MCF 10A (cell line): ENCODE measurements around the gene TMEFF2. TPM values are rescaled to one million over a fixed set of nuclear protein-coding genes. Genes with fewer than 3 reads are reported as not detected.

Experiments used
- BruUV-seq: library from RNA; stranded (reverse); fragments of 400-500 nt; replicated peaks from 2 replicates; lab custom pipeline; 2021; lab: Mats Ljungman, UMichigan
- CTCF ChIA-PET: fragments of 300-600 bp; sonication (Branson Sonifier 250); formaldehyde crosslinking; extraction: SDS; loops from one replicate; lab custom pipeline; 2021; ENCODE audit warnings: antibody characterized with exemption, inconsistent platforms; lab: Yijun Ruan, JAX
- POLR2A ChIA-PET: fragments of 300-600, 350-650 bp; sonication (Branson Sonifier 250); formaldehyde crosslinking; extraction: SDS; loops from one replicate; lab custom pipeline; 2020; ENCODE audit warnings: antibody characterized with exemption, inconsistent platforms; lab: Yijun Ruan, JAX
- DNase-seq: peaks from one replicate; pipeline ENCODE4 v3.0.0-alpha.2; 2018; ENCODE audit not compliant: unreplicated experiment
- H3K27ac Mint-ChIP-seq: one replicate; pipeline ENCODE4 v1.8.0; 2022; ENCODE audit warnings: mild to moderate bottlenecking, low read depth, mixed read lengths; ENCODE audit not compliant: unreplicated experiment
- H3K27me3 Mint-ChIP-seq: one replicate; pipeline ENCODE4 v1.8.0; 2022; ENCODE audit warnings: mixed read lengths; ENCODE audit not compliant: insufficient read depth, unreplicated experiment
- H3K36me3 Mint-ChIP-seq: one replicate; pipeline ENCODE4 v1.8.0; 2022; ENCODE audit warnings: mild to moderate bottlenecking, moderate library complexity, mixed read lengths; ENCODE audit not compliant: insufficient read depth, unreplicated experiment
- H3K4me1 Mint-ChIP-seq: one replicate; pipeline ENCODE4 v1.8.0; 2022; ENCODE audit warnings: mixed read lengths; ENCODE audit not compliant: insufficient read depth, unreplicated experiment
- H3K4me3 Mint-ChIP-seq: one replicate; pipeline ENCODE4 v1.8.0; 2022; ENCODE audit warnings: mild to moderate bottlenecking, moderate library complexity, mixed read lengths; ENCODE audit not compliant: unreplicated experiment
- H3K9me3 Mint-ChIP-seq: one replicate; pipeline ENCODE4 v1.8.0; 2022; ENCODE audit warnings: mixed read lengths; ENCODE audit not compliant: unreplicated experiment
- CTCF ChIP-seq: fragments of 200-600 bp; IDR thresholded peaks from one replicate; pipeline ENCODE4 v1.8.0; 2022; ENCODE audit warnings: antibody characterized with exemption, mild to moderate bottlenecking; ENCODE audit not compliant: unreplicated experiment
- intact Hi-C: fragments of 100-400 bp; cut with micrococcal nuclease; formaldehyde crosslinking; loops from 2 replicates; pipeline ENCODE4 v1.14.1; 2022
- total RNA-seq: library from RNA; stranded (reverse); gene quantifications from 2 replicates; pipeline ENCODE4 v1.2.3, GENCODE V29; 2022

The TMEFF2 gene
- total RNA-seq, 1 experiment from 2014 or later = not detected

GRCh38 chr2:192053921-192054320 lies 140.8 kb downstream of the TMEFF2 start:
- intact Hi-C loops = no loop called here
- BruUV-seq = no TSS peak
- Mint-ChIP-seq H3K4me3 (no peak overlapping the region), H3K27me3 (no peaks in the 10 kb centered on the region), H3K9me3 (no peaks in the 10 kb centered on the region), H3K4me1 (no peaks in the 10 kb centered on the region), H3K36me3 (no peaks in the 10 kb centered on the region), H3K27ac (no peak overlapping the region)
- TF ChIP-seq CTCF = no peak
- no peak for DNase-seq
- ChIA-PET CTCF (interaction anchor here (0.6 kb wide), 1 partner anchor 47 kb away, joined by 3 read pairs; no protein-coding TSS in a partner anchor), POLR2A (interaction anchor here (1.0 kb wide), 1 partner anchor 24 kb away, joined by 3 read pairs; no protein-coding TSS in a partner anchor)

DNA sequence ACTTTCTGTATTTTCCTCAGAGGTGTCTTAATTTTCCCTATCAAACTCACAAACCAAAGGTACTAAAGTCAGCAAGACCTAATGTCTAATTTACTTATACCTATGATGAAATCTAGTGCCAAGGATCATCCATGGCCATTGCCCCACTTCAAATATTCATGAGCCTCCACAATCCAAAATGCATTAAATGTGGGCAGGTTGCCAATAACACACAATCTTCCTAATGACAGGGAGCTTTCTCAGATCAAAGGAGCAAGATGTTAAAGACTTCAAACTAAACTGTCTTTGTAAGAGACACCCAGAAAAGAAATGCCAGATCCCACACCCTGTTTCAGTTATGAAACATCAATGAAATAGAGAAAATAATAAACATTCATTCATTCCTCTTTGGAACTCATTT lies 143.2 kb downstream of the TMEFF2 start:
- BruUV-seq = no TSS peak
- Mint-ChIP-seq H3K9me3 (no peaks in the 10 kb centered on the region), H3K4me3 (no peak overlapping the region), H3K4me1 (no peaks in the 10 kb centered on the region), H3K27me3 (no peaks in the 10 kb centered on the region), H3K36me3 (no peaks in the 10 kb centered on the region), H3K27ac (no peak overlapping the region)
- DNase-seq = no peak
- no peak for TF ChIP-seq CTCF
- CTCF ChIA-PET = interaction anchor here (1.4 kb wide), 1 partner anchor 61 kb away, joined by 3 read pairs; no protein-coding TSS in a partner anchor
- intact Hi-C loops = no loop called here
- POLR2A ChIA-PET = no interaction called here

DNA sequence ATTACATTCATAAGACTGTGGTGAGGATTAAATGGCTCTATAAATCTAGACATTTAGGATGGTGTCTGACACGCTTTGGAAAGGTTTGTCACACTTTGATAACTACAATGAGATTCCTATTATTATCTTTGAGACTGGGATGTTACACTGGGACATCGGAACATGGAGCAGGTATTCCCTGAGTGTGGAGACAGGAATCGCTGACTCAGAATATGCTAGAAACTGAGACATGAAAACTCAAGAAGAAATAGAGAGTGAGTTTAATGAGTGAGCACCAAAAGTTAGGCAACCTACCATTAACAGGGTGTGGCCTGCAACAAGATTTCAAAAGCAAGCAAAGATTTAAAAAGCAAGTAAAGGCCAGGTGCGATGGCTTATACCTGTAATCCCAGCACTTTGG lies 145.4 kb downstream of the TMEFF2 start:
- TF ChIP-seq CTCF = no peak
- no peaks in the 10 kb centered on the region for H3K4me1 Mint-ChIP-seq
- H3K4me3 Mint-ChIP-seq = no peak overlapping the region
- DNase-seq = no peak
- no peaks in the 10 kb centered on the region for H3K9me3 Mint-ChIP-seq
- POLR2A ChIA-PET = no interaction called here
- H3K27me3 Mint-ChIP-seq = no peaks in the 10 kb centered on the region
- no peaks in the 10 kb centered on the region for H3K36me3 Mint-ChIP-seq
- intact Hi-C loops = no loop called here
- no peak overlapping the region for H3K27ac Mint-ChIP-seq
- BruUV-seq = no TSS peak
- CTCF ChIA-PET = interaction anchor here (0.6 kb wide), 1 partner anchor 16 kb away, joined by 4 read pairs; no protein-coding TSS in a partner anchor

- ChIA-PET CTCF (interaction anchor here (0.5 to 1.7 kb wide), 2 partner anchors 235 to 500 kb away, joined by 3 to 6 read pairs; no protein-coding TSS in a partner anchor), POLR2A (no interaction called here)
- no peak overlapping the region for H3K4me3 Mint-ChIP-seq
These were observed 147.2 kb downstream of the TMEFF2 start for GRCh38 chr2:192047315-192048107.

More at GRCh38 chr2:192047315-192048107, 147.2 kb downstream of the TMEFF2 start:
- Mint-ChIP-seq H3K4me1 (no peaks in the 10 kb centered on the region), H3K36me3 (no peaks in the 10 kb centered on the region), H3K27me3 (no peaks in the 10 kb centered on the region), H3K9me3 (no peaks in the 10 kb centered on the region), H3K27ac (no peak overlapping the region)
- intact Hi-C loops = no loop called here
- TF ChIP-seq CTCF = no peak
- no TSS peak for BruUV-seq
- DNase-seq = no peak
